Smooth muscle cell (in vitro differentiated cells): Measurements from ENCODE around the gene ANKEF1. TPM values are rescaled to one million over a fixed set of nuclear protein-coding genes. Genes with fewer than 3 reads are reported as not detected.

Experiments
- DNase-seq: peaks from one replicate; lab custom pipeline; 2025; ENCODE audit not compliant: unreplicated experiment; lab: John Stamatoyannopoulos, UW
- H2AFZ ChIP-seq: fragments of 200-600 bp; sonication (generic); 2 replicates; pipeline ENCODE4 v1.6.0; 2016; ENCODE audit warnings: antibody characterized with exemption, low read depth, mild to moderate bottlenecking
- H3F3A ChIP-seq: fragments of 200-600 bp; sonication (generic); 2 replicates; pipeline ENCODE4 v1.6.0; 2017; ENCODE audit warnings: antibody characterized with exemption, low read depth
- H3K27ac ChIP-seq: fragments of 200-600 bp; sonication (generic); 2 replicates; pipeline ENCODE4 v1.5.1; 2016; ENCODE audit warnings: low read depth, mild to moderate bottlenecking
- H3K27me3 ChIP-seq: fragments of 200-600 bp; sonication (generic); 2 replicates; pipeline ENCODE4 v1.6.1; 2016; ENCODE audit warnings: low read depth, mild to moderate bottlenecking
- H3K36me3 ChIP-seq: fragments of 200-600 bp; sonication (generic); 2 replicates; pipeline ENCODE4 v1.5.1; 2016; ENCODE audit warnings: low read depth
- H3K4me1 ChIP-seq: fragments of 200-600 bp; sonication (generic); 2 replicates; pipeline ENCODE4 v1.5.1; 2016; ENCODE audit warnings: low read depth
- H3K4me2 ChIP-seq: fragments of 200-600 bp; sonication (generic); 2 replicates; pipeline ENCODE4 v1.6.0; 2016; ENCODE audit warnings: mild to moderate bottlenecking
- H3K4me3 ChIP-seq: fragments of 200-600 bp; sonication (generic); 2 replicates; pipeline ENCODE4 v1.5.1; 2016; ENCODE audit warnings: mild to moderate bottlenecking
- H3K79me2 ChIP-seq: fragments of 200-600 bp; sonication (generic); 2 replicates; pipeline ENCODE4 v1.6.0; 2016; ENCODE audit warnings: low read depth, mild to moderate bottlenecking
- H3K9ac ChIP-seq: fragments of 200-600 bp; sonication (generic); 2 replicates; pipeline ENCODE4 v1.6.0; 2016; ENCODE audit warnings: low read depth
- H3K9me3 ChIP-seq: fragments of 200-600 bp; sonication (generic); replicated peaks from 2 replicates; pipeline ENCODE4 v1.5.1; 2016; ENCODE audit warnings: low read depth
- H4K20me1 ChIP-seq: fragments of 200-600 bp; sonication (generic); 2 replicates; pipeline ENCODE4 v1.6.0; 2016; ENCODE audit warnings: low read depth
- CTCF ChIP-seq: fragments of 200-600 bp; sonication (generic); IDR thresholded peaks from 2 replicates; pipeline ENCODE4 v1.5.1; 2017; ENCODE audit warnings: borderline replicate concordance, mild to moderate bottlenecking, antibody characterized with exemption; ENCODE audit not compliant: insufficient read depth, poor library complexity, severe bottlenecking
- WGBS: methylation state at CpG from one replicate; pipeline ENCODE4 v1.1.7; 2016; ENCODE audit warnings: low lambda C conversion rate; 5-methylcytosine and 5-hydroxymethylcytosine counted together
- polyA plus RNA-seq: library from polyadenylated mRNA; unstranded; fragments of >200 nt; fragmentation: Nextera tagmentation; extraction: Ambion mirVana; gene quantifications from 2 replicates; pipeline ENCODE4 v1.2.1, GENCODE V29; 2016
- total RNA-seq: library from RNA; depleted of rRNA; stranded (reverse); fragments of >200 nt; gene quantifications from 2 replicates; pipeline ENCODE4 v1.2.3, GENCODE V29; 2014

ANKEF1 gene
- total and polyA plus RNA-seq, 2 experiments from 2014 or later = 0.09 to 1.8 TPM

GRCh38 chr20:10061641-10062040 lies 26.9 kb downstream of the ANKEF1 start:
- Histone ChIP-seq H3F3A (no peaks in the 10 kb centered on the region), H3K27ac (no peak overlapping the region), H2AFZ (no peak overlapping the region), H3K27me3 (no peaks in the 10 kb centered on the region), H4K20me1 (no peaks in the 10 kb centered on the region), H3K79me2 (no peaks in the 10 kb centered on the region), H3K36me3 (no peaks in the 10 kb centered on the region), H3K9ac (no peak overlapping the region), H3K4me3 (no peak overlapping the region), H3K4me1 (no peaks in the 10 kb centered on the region), H3K9me3 (no peaks in the 10 kb centered on the region), H3K4me2 (no peak overlapping the region)
- TF ChIP-seq CTCF = no peak
- DNase-seq = no peak
- 71% methylated on average over 2 of the region's 2 CpGs for WGBS

- H2AFZ ChIP-seq = no peak overlapping the region
Observed at GRCh38 chr20:10063482-10063881, 28.7 kb downstream of the ANKEF1 start.

GRCh38 chr20:10064611-10065010 lies 29.8 kb downstream of the ANKEF1 start:
- no peaks in the 10 kb centered on the region for H3F3A ChIP-seq
- DNase-seq = no peak
- no peaks in the 10 kb centered on the region for H4K20me1 ChIP-seq
- TF ChIP-seq CTCF = no peak
- H3K4me3 ChIP-seq = no peak overlapping the region
- no peak overlapping the region for H3K4me2 ChIP-seq
- no peaks in the 10 kb centered on the region for H3K4me1 ChIP-seq
- H3K9me3 ChIP-seq = no peaks in the 10 kb centered on the region
- no peaks in the 10 kb centered on the region for H3K36me3 ChIP-seq
- 96% methylated on average over 1 of the region's 1 CpG for WGBS
- H2AFZ ChIP-seq = no peak overlapping the region
- H3K27me3 ChIP-seq = no peaks in the 10 kb centered on the region
- H3K9ac ChIP-seq = no peak overlapping the region
- H3K79me2 ChIP-seq = no peaks in the 10 kb centered on the region
- H3K27ac ChIP-seq = no peak overlapping the region

More at GRCh38 chr20:10063482-10063881, 28.7 kb downstream of the ANKEF1 start:
- no peaks in the 10 kb centered on the region for H3F3A ChIP-seq
- no peaks in the 10 kb centered on the region for H3K9me3 ChIP-seq
- no peaks in the 10 kb centered on the region for H3K36me3 ChIP-seq
- no peak overlapping the region for H3K27ac ChIP-seq
- WGBS = 82% methylated on average over 2 of the region's 2 CpGs
- no peaks in the 10 kb centered on the region for H4K20me1 ChIP-seq
- DNase-seq = no peak
- H3K9ac ChIP-seq = no peak overlapping the region
- TF ChIP-seq CTCF = no peak
- H3K4me2 ChIP-seq = no peak overlapping the region
- H3K4me1 ChIP-seq = no peaks in the 10 kb centered on the region
- no peaks in the 10 kb centered on the region for H3K79me2 ChIP-seq
- no peaks in the 10 kb centered on the region for H3K27me3 ChIP-seq
- H3K4me3 ChIP-seq = no peak overlapping the region

GRCh38 chr20:10065154-10065833 lies 30.5 kb downstream of the ANKEF1 start:
- no peak for DNase-seq
- WGBS = 90% methylated on average over 3 of the region's 3 CpGs

More at GRCh38 chr20:10065154-10065833, 30.5 kb downstream of the ANKEF1 start:
- Histone ChIP-seq H3K27ac (no peak overlapping the region), H3K27me3 (no peaks in the 10 kb centered on the region), H3K36me3 (no peaks in the 10 kb centered on the region), H2AFZ (no peak overlapping the region), H3K9me3 (no peaks in the 10 kb centered on the region), H3K4me1 (no peaks in the 10 kb centered on the region), H3K79me2 (no peaks in the 10 kb centered on the region), H3F3A (no peaks in the 10 kb centered on the region), H3K9ac (no peak overlapping the region), H3K4me2 (no peak overlapping the region), H3K4me3 (no peak overlapping the region), H4K20me1 (no peaks in the 10 kb centered on the region)
- TF ChIP-seq CTCF = no peak
